AG10803 (cell line): ENCODE data around the gene TMEM94.

Experiments
- DNase-seq: peaks from one replicate; pipeline ENCODE4 v3.0.0; 2010; ENCODE audit warnings: low read depth
- H3K4me3 ChIP-seq: 2 replicates; pipeline ENCODE4 v1.5.1; 2011; ENCODE audit warnings: mild to moderate bottlenecking, low read length, control low read depth
- TF ChIP-seq, protein P1 (sequence below): conservative IDR thresholded peaks from 2 replicates; pipeline ENCODE4 v1.5.1; 2011; ENCODE audit warnings: mild to moderate bottlenecking, low read length, control low read depth, inconsistent platforms

Gene TMEM94

DNA sequence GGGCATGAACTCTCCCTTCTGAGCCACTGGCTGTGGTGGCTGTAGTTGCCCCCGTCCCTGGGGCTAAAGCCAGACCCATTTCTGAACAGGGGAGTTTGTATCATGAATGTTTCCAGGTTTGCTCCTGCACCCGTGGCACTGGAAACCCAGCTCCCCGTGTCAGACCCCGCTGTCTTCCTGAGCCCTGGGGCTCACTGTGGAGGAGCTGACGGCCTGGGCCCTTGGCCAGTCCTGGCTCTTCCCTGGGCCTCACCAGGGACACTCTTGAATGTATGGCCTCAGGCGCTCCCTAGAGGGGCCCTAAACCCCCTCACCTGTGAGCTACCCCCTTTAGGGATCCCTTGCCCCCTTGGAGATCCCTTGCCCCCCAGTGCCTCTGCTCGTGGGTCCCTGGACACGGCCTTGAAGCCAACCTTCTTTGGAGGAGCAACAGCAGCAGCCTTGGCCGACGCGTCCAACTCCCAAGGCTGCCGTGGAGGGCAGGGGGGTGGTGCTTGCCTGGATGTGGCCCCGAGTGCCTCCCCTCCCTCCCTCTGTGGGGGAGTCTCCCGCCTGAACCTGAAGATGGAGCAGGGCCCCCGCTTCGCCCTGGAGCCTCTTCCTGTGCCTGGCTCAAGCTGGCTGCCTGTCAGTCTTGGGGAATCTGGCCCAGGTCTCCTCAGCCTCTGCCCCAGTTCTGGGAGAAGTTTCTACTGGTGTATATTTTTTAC, 43.0 kb downstream of the TMEM94 start:
- DNase-seq = no peak
- H3K4me3 ChIP-seq = no peak overlapping the region
- TF ChIP-seq, protein P1, sequence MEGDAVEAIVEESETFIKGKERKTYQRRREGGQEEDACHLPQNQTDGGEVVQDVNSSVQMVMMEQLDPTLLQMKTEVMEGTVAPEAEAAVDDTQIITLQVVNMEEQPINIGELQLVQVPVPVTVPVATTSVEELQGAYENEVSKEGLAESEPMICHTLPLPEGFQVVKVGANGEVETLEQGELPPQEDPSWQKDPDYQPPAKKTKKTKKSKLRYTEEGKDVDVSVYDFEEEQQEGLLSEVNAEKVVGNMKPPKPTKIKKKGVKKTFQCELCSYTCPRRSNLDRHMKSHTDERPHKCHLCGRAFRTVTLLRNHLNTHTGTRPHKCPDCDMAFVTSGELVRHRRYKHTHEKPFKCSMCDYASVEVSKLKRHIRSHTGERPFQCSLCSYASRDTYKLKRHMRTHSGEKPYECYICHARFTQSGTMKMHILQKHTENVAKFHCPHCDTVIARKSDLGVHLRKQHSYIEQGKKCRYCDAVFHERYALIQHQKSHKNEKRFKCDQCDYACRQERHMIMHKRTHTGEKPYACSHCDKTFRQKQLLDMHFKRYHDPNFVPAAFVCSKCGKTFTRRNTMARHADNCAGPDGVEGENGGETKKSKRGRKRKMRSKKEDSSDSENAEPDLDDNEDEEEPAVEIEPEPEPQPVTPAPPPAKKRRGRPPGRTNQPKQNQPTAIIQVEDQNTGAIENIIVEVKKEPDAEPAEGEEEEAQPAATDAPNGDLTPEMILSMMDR = no peak

DNA sequence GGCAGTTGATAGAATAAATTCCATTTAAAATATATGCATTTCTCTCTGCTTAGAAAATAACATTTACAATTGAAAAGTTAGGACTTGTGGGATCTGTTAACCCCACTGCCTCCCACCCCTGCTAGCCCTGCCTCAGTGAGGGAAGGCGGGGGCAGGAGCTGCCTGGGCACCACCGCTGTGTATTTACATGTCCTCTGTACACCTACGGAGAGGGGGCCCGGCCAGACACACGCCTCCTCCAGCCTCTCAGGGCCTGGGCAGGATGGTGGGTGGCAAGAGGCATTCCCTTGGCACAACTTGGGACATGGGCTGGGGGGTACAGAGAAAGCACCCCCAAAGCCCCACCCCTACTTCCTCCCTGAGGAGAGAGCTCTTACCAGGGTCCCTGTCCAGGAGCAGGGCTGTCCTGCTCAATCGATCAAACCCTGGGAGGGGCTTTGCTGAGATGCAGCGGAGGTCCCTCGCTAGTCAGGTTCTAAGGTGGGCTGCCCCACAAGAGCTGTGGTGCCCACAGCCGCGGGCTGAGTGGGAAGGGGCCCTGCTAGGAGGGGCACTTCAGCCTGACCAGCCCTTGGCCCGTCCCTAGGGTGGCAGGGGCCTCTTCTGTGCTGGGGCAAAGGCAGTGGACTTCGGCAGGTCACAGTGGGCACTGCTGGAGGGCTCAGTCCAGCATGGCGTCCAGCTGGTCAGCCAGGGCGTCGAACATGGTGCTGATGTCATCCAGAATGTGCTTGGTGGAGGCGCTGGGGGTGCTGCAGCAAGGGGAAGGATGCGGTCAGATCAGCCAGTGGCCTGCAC, 44.2 kb downstream of the TMEM94 start:
- DNase-seq = no peak
- TF ChIP-seq, protein P1 = no peak
- H3K4me3 ChIP-seq = no peak overlapping the region

DNA sequence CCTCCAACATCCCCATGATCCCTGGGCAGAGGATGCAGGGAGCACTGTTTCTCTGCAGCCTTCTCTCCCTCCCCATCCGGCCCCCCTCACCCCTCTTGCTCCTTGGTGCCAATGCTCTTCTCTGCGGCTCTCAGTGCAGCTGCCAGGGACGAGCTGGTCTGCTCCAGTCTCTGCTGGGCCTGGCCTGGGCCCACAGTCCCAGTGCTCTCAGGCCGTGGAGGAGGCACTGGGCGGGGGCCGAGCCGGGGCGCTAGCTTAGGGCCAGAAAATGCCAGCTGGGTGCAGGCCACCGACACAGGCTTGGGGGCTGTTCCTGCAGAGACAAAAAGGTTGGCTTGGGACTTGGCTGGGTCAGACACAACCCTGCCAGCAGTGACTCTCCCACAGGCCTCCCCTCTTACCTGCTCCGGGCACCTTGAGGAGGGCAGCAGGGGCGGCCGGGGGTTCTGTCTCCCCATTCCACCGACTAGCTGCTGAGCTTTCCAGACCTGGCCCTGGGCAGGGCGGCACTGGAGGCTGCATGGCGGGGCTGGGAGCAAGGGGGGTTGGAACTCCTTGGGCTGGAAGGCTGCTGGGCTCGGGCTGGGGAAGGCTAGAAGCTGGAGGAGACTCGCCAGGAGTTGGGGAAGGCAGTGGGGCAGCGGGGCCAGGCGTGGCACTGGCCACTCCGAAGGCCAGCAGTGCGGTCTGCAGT, 45.1 kb downstream of the TMEM94 start:
- H3K4me3 ChIP-seq = no peak overlapping the region
- DNase-seq = no peak
- TF ChIP-seq, protein P1 = no peak

DNA sequence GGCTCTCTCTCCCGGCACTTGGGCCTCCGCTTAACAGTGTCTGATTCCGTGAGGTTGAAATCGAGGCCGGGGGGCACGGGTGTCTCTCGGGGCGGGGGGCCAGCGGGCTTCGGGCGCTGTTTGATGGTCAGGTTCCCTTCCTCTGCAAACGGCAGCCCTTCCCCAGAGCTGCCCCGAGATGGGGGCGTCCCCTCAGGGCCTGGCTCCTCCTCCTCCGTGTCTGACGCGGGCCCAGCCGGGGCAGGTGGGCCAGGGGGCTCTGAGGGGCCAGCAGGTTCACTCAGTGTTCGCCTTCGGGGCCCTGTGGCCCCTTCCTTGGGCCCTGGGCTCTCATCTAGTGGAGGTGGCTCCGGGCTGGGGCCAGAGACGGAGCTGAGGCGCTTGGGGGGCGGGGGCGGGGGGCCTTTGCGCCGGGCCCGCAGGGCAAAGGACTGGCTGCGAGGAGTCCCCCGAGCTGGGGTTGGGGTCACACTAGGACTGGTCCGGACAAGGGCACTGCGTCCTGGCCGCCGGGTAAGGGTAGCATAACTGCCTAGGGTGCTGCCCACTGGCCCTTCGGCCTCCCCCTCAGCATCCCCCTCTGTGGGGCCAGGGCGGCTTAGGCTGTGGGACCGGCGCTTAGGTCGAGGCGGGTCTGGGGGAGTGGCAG, 45.8 kb downstream of the TMEM94 start:
- TF ChIP-seq, protein P1 = no peak
- H3K4me3 ChIP-seq = no peak overlapping the region
- DNase-seq = no peak

DNA sequence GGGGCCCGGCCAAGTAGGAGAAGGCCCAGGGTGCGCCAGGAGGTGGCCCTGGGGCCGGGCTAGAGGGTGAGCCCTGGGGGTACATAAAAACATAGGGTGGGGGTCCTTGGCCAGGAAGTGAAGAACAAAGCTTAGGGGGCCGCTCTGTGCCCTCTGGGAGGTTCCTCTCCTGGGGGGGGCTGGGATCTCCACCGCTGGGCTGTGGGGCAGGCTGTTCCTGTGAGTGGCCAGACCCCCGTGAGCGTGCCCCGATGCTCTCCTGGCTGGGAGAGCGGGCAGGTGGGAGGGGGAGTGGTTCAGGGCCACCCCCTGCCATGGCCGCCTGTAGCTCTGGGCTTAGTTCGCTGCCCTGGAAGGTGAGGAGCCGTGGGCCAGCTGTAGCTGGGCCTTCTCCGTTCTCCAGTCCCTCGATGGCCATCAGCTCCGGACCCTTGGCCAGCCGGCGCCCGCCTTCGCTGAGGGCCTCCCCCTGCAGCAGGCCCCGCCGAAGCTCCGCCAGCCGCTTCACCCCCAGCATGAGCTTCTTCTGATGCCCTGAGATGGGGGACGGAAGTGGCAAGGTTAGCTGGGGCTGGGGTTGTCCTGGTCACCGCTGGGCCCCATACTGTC, 46.4 kb downstream of the TMEM94 start:
- TF ChIP-seq, protein P1 = no peak
- DNase-seq = no peak
- H3K4me3 ChIP-seq = no peak overlapping the region

DNA sequence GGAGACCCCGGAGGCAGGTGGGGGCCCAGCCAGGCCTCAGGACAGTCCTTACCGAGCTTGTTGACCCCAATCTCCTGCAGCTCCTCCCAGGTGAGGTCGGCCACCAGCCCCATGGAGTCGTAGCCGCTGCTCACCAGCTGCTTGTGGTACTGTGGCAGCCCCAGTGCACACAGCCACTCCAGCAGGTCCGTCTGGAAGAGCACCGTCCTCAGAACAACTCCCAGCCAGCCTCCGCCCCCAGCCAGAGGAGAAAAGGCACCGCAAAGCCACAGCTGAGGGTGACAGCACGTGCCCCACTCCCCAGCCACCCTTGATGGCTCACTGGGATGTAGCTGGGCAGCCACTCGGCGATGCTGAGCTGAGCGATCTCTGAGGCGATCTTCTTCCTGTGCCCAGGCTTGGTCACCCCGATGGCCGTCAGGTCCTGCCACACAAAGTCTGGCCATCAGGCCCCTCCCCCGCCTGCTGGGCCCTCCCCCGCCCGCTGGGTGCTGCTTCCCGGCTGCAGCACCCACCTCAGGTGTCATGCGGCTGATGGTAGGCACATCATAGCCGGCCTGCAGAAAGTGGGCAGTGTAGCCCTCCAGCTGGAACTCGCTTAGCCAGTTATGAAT, 47.0 kb downstream of the TMEM94 start:
- DNase-seq = no peak
- H3K4me3 ChIP-seq = no peak overlapping the region
- TF ChIP-seq, protein P1 = no peak
